GM21390 (cell line): ENCODE data around the gene CCSER1.
"Not testable (repeated sequence)": the region's sequence is repeated elsewhere in the genome, so short reads cannot be mapped to it uniquely, and the experiment has no call there.

Experiments used
- ATAC-seq: cut with Tn5 transposase; IDR thresholded peaks from one replicate; pipeline ENCODE4 v1.9.1; 2021; ENCODE audit not compliant: unreplicated experiment

CCSER1 gene

GRCh38 chr4:91228659-91229058 is 1101.5 kb downstream of the CCSER1 start:
- ATAC-seq = no peak

- ATAC-seq = no peak
These were observed 1106.0 kb downstream of the CCSER1 start for GRCh38 chr4:91233164-91233563.

DNA sequence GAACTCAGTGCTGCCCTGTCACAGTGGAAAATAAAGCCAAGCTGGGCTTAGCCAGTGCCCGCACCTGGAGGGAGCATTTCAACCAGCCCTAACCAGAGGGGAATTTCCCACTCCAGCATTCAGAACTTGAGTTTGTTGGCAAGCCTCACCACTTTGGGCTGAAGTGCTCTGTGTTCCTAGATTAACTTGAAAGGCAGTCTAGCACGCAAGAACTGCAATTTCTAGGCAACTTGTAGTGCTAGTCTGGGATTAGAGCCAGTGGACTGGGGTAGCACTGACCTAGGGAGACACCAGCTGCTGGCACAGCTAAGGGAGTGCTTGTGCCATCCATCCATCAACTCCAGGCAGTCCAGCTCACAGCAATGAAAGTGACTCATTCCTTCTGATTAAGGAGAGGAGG is 1115.9 kb downstream of the CCSER1 start:
- ATAC-seq = no peak

- ATAC-seq = no peak
These were observed 1128.8 kb downstream of the CCSER1 start for GRCh38 chr4:91256043-91256442.

GRCh38 chr4:91256751-91257150 is 1129.6 kb downstream of the CCSER1 start:
- ATAC-seq = no peak

DNA sequence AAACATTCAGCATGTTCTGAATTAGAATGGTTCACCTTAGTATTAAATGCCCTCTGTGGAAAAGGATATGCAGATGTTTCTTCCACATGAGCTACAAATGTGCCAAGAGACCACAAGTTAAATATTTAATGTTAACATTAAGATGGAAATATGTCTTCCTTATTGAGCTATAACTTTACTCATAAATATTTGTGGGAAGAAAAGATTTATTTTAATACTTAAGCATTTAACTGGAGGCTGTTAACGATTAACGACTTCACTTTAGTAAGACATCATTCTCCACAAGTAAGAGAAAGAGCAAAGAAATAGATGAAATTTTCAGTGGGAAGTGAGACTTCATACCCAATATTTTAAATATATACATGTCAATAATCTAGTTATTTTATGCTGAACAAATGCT is 1130.5 kb downstream of the CCSER1 start:
- no peak for ATAC-seq

GRCh38 chr4:91258326-91258725 is 1131.1 kb downstream of the CCSER1 start:
- ATAC-seq = no peak

DNA sequence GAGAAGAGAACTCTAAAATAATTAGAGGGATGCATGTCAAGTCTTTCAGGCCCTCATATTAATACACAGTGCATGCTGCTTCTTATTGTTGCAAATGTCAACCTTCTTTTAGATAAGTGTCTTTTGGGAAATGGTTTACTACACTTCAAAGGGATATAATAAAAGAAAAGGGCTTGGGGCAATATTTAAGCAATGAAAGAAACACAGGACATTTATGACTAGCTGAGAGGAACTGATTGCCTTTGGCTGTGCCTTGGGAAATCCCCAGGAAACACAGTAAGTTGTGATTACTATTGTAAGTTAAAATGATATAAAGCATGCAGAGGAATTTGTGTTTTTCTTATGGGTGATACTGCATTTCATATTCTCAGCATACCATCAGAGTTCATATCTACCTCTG is 1140.3 kb downstream of the CCSER1 start:
- no peak for ATAC-seq

DNA sequence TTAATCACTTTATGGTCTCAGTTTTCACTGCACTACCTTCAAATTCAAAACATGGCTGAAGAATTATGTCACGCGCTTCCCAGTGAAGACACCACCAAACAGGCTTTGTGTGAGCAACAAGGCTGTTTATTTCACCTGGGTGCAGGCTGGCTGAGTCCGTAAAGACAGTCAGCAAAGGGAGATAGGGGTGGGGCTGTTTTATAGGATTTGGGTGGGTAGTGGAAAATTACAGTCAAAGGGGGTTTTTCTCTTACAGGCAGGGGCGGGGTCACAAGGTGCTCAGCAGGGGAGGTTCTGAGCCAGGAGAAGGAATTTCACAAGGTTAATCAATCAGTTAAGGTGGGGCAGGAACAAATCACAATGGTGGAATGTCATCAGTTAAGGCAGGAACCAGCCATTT is 1141.3 kb downstream of the CCSER1 start:
- ATAC-seq = not testable (repeated sequence)

GRCh38 chr4:91268913-91269312 is 1141.7 kb downstream of the CCSER1 start:
- ATAC-seq = no peak

- ATAC-seq = no peak
These were observed 1152.7 kb downstream of the CCSER1 start for GRCh38 chr4:91279899-91280298.

GRCh38 chr4:91280551-91281290 is 1153.5 kb downstream of the CCSER1 start:
- no peak for ATAC-seq

- ATAC-seq = no peak
These were observed 1155.0 kb downstream of the CCSER1 start for GRCh38 chr4:91282217-91282616.

GRCh38 chr4:91283726-91284230 is 1156.6 kb downstream of the CCSER1 start:
- no peak for ATAC-seq

GRCh38 chr4:91284480-91284879 is 1157.3 kb downstream of the CCSER1 start:
- no peak for ATAC-seq

DNA sequence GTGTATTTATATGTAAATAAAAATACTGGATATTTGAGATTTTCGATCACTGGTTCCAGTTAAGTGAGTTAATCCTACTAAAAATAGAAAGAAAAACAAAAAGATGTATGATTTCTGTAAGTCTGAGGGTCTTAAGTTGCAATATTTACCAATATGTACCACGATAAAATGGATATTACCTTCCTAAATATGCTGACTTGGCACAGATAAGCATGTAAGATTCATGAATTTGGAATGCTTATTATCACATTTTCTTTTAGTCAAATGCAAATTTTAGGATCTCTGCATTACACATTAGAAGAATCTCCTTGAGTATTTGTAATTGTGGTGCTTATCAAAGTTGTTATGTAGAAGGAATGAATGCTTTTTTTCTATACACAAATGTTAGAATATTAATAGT is 1158.3 kb downstream of the CCSER1 start:
- ATAC-seq = no peak

DNA sequence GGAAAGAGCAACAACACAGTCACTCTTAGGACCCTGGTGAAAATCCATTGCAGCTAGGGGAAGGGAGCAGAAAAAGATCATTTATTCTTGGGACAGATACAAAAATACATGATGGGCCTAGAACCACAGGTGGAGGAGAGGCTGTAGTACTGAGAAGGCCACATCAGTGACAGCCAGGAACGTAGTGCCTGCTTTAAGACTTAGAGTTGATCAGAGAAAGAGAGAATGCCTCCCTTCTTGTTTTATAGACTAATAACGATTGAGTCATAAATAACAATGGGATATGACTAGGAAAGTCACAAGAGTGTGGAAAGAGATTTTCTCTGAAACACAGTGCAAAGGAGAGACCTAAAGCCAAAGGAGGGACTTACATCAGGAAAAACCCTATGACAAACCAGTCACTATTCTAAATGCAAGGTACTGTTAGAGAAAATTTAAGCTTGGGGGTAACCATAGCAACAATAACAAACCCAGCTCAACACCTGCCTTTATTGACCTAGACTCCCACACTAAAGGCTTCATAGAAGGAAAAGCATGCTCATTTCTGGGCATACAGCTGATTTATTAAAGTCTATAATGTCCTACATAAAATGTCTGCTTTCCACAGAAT is 1161.6 kb downstream of the CCSER1 start:
- no peak for ATAC-seq

DNA sequence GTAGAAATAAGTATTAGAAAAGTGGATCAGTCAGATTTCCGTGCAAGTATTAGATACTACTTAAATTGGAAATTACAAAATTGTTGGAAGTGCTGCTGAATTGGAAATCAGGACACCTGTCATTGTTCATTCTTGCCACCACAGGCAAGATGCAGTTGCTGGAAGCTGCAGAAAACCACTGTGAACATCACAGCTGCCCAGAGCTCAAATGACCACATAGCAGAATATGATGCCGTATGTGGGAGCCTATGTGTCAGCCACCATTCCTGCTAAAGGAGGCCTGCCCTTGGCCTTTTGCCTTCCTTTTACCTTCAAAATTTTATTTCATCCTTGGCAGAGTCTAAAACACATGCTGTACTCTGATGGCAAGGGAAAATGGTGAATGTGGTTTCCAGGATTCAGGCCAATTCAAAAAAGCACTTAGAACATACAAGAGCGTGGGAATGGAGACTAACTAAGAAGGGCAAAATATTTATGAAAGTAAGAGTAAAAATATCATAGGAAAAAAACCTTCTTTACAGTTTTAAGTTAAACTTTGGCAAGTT is 1171.0 kb downstream of the CCSER1 start:
- no peak for ATAC-seq

- ATAC-seq = no peak
These were observed 1171.6 kb downstream of the CCSER1 start for GRCh38 chr4:91298824-91299223.

GRCh38 chr4:91302120-91302519 is 1174.9 kb downstream of the CCSER1 start:
- no peak for ATAC-seq

- ATAC-seq = no peak
These were observed 1177.1 kb downstream of the CCSER1 start for GRCh38 chr4:91304292-91304691.

DNA sequence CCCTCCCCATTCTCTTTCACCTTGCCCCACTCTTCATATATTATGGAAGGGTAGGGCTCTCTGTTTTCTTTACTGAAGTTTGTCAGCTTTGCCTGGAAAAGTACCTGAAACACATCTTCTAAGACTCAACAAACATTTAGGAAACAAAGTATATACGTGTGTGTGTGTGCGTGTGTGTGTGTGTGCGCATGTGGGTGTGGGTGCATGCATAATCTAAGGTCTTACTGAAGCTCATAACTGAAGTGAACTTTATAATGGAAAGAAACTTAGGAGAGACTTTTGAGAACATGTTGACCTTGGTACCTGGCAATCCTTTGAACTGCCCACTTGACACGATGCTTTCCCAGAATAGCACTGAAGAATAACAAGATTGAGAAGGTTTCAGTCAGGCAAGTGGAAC is 1190.2 kb downstream of the CCSER1 start:
- no peak for ATAC-seq
